GM18520 (cell line): ENCODE measurements around the gene EEF2.
"Not testable (repeated sequence)": the region's sequence is repeated elsewhere in the genome, so short reads cannot be mapped to it uniquely, and the experiment has no call there.

Source experiments
- ATAC-seq: cut with Tn5 transposase; IDR thresholded peaks from one replicate; pipeline ENCODE4 v1.9.1; 2021; ENCODE audit not compliant: unreplicated experiment

The EEF2 gene

DNA sequence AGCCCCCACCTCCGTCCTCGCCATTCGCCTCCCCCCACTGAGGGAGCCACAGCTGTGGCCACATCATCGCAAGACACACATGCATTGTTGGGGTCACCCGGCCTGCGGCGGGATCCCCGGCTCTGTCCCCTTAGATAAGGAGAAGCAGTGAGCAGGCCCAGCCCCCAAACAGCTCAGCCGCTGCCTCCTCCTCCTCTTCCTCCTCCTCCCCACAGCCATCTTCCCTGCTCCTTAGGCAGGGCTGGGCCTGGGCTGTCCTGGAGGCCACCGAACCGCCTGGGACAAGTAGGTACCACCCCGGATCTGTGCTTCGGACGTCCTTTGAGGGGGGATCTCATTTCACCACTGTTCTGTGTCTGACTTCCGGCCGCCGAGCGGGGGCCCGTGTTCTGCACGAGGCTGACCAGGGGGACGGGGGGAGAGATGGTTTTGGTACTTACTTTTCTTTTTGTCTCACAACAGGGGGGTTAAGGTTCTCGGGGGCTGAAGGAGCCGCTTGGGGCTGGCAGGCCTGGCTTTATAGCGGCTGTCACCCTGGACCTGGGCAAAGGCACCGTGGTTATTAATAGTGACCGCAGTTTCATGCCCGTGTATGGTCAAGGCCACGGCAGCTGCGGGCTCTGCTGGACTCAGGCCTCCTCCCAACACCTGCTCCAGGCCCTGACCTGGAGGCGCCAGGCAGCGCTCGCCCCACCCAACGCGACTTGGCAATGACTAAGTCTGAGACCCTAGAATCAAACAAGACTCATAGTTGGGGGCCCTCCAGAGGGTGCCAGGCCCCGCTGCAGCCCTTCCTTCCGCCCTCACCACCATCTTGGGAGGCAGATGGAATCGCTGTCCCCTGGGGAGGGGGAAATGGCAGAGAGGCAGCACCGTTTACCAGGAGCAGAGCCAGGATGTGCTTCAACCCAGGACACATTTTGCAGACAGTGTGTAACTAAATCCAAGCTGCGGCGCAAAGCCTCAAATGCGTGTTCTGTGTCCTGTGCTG is 34.1 kb downstream of the EEF2 start:
- ATAC-seq: no peak

DNA sequence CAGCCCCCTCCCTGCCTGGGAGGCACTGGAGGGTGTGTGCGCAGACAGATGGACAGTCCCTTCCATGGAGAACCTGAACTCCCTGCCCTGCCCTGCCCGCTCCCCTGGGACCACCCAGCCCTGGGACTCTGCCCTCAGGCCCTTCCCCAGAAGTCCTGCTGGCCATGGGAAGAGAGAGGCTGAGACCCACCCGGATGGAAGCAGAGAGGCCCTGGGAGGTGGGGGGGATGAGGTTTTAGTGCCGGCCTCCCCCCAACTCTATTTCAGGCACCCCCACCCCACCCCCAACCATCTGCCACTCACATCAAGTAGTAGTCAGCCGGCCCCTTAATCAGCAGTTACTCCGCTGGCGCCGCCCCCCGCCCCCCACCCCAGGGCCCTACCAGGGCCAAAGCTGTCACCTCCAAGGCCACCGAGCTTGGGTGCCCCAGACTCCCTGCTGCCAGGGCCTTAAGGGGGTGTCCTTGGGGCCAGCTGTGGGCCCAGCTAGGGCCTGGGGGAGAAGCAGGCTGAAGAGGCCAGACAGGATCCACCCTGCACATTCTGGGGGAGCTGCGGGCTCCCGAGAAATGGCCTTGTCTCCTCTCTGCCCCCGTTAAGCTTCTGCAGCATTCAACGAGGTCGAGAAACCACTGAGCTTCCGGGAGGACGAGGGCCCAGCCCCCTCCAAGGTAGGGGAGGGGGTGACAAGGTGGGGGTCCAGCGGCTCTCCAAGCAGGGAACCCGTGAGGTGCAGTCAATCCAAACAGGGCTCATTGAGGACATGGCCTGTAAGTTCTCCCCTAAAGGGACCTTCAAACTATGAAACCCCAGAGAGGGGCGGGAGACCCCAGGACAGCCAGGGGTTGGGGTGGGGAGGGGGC is 35.0 kb downstream of the EEF2 start:
- ATAC-seq: no peak

DNA sequence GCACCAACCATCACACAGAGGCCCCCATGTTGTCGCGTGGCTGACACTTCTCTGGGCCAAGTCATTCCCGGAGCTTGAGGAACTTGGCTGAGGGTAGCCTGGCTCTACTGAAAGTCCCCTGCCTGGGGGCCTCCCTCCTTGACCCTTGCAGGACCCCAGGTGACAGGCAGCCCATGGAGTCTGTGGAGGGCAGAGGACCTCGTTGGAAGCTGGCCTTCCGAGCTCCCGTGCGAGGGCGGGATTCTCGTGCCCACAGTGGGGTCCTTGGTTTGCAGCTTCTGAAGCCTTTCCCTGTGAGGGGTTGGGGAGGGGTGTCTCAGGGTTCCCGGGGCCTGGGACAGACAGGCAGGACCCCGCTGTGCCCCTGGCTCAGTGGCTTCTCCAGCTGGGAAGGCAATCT is 36.0 kb downstream of the EEF2 start:
- no peak for ATAC-seq

DNA sequence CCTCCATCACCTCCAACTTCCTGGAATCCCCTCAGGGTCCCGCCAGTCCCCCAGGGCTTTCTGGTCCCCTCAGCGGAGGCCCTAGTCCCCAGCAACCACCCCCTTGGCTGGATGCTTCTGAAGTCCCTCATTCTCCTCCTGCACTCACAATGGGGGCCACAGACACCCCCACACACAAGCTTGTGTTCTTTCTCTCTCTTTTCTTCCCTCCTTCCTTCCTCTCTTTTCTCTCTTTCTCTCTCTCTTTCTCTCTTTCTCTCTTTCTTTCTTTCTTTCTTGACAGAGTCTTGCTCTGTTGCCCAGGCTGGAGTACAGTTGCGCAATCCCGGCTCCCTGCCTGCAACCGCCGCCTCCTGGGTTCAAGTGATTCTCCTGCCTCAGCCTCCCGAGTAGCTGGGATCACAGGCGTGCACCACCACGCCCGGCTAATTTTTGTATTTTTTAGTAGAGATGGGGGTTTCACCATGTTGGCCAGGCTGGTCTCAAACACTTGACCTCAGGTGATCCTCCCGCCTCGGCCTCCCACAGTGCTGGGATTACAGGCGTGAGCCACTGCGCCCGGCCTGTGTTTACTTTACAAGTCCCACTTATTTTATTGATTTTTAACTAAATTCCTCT is 37.8 kb downstream of the EEF2 start:
- not testable (repeated sequence) for ATAC-seq

DNA sequence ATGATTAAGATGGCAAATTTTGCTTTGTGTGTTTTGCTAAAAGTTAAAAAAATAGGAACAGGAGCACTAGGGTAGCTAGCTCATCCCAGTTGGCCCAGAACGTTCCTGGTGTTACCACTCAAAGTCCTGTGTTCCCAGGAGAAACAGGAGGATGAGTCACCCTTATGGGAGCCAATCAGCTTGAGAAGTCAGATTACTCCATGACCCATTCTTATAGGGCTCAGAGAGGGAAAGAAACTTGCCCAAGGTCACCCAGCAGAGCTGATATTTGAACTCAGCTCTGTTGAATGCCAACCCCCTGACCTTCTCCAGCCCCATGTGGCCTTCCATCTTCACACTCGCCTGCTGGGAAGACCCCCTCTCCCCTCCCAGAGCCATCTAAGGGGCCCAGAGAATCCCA is 39.4 kb downstream of the EEF2 start:
- ATAC-seq: no peak

DNA sequence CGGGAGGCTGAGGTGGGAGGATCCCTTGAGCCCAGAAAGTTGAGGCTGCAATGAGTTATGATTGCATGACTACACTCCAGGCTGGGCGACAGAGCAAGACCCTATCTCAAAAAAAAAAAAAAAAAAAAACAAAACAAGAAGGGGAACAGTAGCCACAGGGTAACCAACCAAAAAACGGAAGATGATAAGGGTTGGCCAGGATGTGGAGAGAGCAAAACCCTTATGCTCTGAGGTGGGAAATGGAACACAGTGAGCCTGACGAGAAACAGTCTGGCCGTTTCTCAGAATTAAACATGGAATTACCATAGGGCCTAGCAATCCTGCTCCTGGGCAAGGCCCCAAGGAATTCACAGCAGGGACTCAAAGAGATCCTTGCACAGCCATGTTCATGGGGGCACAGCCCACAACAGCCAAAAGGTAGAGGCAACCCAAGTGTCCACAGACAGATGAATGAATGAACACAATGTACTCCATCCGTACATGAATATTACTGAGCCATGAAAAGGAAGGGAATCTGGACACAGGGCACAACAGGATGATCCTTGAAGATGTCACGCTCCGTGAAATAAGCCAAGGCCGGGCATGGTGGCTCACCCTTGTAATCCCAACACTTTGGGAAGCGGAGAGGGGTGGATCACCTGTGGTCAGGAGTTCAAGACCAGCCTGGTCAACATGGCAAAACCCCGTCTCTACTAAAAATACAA is 41.1 kb downstream of the EEF2 start:
- ATAC-seq: no peak

DNA sequence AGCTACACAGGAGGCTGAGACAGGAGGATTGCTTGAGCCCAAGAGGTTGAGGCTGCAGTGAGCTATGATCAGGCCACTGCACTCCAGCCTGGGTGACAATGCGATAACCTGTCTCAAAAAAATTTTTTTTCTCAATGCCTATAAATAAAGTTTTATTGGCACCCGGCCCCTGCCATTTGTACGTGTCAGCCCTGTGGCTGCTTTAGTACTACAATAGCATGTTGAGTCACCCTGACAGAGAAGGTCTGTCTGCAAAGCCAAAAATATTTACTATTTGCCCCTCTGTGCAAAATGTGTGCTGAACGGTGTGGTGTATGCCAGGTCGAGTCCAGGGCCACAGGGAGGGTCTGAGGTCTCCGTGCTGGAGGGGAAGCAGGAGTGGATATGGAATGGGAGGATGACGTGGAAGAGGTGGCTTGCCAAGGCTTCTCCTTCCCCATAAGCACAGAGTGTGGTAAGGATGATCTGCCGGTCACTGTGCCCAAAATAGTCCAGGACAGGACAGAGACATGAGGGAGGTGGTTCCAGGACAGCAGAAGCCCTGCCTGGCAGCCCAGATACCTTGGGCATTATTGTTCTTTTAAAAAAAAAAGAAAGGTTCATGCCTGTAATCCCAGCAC is 42.4 kb downstream of the EEF2 start:
- ATAC-seq: no peak

DNA sequence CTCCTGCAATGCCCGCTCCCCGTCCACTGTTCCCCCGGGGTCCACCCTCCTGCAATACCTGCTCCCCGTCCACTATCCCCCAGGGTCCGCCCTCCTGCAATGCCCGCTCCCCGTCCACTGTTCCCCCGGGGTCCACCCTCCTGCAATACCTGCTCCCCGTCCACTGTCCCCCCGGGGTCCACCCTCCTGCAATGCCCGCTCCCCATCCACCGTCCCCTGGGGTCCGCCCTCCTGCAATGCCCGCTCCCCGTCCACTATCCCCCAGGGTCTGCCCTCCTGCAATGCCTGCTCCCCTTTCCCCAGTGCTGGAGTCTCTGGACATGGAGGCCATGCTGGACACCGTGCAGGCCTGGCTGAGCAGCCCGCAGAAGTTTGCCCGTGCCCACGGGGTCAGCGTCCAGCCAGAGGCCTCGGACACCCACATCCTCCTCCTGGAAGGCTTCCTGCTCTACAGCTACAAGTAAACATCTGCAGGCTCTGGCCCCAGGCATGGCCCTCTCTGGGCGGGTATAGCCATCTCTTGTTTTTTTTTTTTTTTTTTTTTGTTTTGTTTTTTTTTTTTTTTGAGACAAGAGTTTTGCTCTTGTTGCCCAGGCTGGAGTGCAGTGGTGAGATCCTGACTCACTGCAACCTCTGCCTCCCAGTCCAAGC is 46.8 kb downstream of the EEF2 start:
- not testable (repeated sequence) for ATAC-seq

DNA sequence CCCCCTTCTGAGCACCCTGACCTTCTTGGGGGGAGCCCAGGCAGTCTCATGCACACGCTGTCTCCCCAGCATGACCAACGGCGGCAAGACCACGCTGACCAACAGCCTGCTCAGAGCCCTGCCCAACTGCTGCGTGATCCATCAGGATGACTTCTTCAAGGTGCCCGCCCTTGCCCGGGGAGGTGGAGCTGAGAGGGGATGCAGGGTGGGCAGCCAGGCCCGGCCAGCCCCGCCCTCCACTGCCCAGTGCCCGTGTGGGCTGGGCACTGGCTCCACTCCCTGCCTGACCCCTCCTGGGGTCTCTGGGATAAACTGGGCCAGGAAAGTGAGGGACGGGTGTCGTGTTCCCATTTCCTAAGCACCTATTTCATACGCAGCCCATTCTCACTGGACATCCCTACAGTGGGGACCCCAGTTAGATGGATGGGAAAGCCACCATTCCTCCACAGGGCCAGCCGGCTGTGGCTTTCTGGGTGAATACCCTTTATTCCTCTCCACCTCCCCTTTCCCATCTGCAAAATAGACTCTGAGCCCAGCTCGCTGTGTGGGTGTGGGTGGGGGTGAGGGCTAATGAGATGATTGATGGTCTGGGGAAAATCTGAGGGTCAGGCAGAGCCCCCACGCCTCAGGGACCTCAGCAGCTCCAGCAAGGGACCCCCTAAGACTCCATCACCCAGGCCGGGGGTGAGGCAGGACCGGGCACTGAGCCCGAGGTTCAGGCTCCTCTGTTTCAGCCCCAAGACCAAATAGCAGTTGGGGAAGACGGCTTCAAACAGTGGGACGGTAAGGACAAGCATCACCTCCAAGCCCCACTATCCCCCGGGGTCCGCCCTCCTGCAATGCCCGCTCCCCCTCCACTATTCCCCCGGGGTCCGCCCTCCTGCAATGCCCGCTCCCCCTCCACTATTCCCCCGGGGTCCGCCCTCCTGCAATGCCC is 48.5 kb downstream of the EEF2 start:
- no peak for ATAC-seq

DNA sequence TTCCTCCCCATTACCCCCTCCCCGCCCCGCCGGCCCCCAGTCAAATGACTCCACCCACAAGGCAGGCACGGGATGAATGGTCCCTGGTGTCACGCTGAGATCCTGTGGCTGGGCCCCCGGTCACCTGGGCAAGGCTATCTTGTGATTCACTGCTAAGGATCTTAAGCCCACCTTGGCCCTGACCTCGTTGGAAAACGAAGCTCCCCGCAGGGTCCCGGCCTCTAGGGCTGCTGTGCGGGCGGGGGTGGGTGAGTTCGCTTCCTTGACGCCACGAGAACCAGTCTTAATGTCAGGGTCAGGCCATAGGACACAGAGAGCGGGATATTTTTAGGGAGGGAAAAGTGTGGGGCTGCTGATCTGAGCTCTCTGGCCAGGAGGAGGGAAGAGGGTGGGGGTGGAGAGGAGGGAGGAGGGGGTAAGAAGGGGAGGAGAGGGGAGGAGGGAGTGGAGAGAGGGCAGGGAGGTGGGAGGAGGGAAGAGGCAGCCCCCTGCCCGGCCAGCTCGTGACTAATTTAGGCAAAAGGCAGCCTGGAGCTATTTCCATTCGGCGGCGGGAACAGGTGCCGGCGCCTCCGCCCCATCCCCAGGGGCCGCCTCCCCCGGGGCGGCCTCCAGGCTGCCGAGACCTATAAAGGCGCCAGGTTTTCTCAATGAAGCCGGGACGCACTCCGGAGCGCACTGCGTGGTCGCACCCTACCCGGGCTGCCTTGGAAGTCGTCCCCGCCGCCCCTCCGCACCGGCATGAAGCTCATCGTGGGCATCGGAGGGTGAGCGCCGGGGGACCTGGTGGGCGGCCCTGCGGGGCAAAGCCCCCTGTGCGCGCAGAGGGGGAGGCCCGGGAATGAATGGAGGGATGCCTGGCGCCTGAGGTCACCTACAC is 52.1 kb downstream of the EEF2 start, which contains the start of gene NMRK2:
Gene NMRK2, plus strand, starts transcription at position 139 of the 880 bp plus-strand sequence. Its CDS starts 603 bp downstream, at position 742.
- no peak for ATAC-seq

DNA sequence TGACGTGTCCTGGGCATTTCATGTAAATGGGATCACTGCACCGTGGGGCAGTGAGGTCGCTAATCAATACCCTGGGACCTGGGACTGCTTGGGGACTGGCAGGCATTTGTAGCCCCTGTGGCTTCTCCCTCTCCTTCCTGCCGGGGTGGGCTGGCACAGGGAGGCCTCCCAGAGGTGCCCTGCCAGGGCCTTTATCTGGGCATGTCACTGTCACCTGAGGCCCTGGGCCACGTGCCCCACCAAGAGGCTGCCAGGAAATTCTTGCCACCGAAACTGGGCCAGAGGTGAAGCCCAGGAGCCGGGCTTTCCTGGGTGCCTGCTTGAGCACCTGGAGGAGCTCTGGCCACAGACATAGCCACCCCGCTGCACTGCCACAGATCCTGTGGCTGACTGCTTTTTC is 54.2 kb downstream of the EEF2 start:
- no peak for ATAC-seq
